Measurements from ENCODE around the gene TEX261.

Gene TEX261

DNA sequence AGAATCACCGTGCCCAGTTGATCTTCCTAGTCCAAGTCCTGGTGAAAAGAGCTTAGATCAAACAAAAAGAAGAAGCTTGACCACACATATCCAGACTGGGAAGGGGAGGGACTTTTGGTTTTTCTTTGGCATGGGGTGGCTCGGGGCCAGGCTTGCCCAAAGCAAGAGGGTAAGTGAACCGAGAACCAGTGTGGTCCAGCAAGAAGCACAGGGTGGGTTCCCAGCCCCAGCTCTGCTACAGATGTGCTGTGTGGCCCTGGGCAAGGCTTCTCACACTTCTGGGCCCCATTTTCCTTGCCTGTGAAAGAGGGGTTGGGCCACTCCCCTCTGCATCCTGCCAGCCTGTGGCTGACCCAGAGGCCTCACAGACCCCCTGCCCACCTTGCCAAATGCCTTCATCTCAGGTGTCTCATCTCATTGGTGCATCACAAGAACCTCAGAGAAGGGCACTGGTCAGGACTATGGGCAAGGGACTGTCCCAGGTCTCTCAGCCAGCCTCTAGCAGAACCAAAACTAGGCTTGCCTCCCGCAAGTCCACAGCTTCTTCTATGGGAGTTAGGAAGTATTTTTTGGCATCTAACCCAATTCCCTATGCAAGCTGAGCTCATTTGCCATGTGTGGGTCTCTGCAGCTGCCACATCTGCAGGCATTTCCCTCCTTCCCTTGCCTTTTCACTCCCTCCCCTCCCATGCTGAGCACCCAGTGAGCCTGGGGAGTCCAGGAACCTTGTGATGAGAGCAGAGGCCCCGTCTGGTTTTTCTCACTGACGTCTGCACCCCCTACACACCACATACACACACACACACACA is 52.1 kb downstream of the TEX261 start:
- no peak for DNase-seq (ENCODE audit: extremely low spot score)
- POLR2A ChIA-PET: no interaction called here
- CTCF ChIA-PET: interaction anchor here (0.7 to 1.7 kb wide), 3 partner anchors 23 to 153 kb away, joined by 3 to 5 read pairs (median 4); no protein-coding TSS in a partner anchor
- TF ChIP-seq SUZ12 (IDR thresholded peaks at IDR 0.05) (no peak), HDGF (IDR thresholded peaks at IDR 0.05; ENCODE audit: borderline replicate concordance) (no peak), ARNT (IDR thresholded peaks at IDR 0.05) (no peak), BHLHE40 (IDR thresholded peaks at IDR 0.05; ENCODE audit: borderline replicate concordance) (no peak), TARDBP (IDR thresholded peaks at IDR 0.05) (no peak), ZNF384 (IDR thresholded peaks at IDR 0.05) (no peak), FOXM1 (IDR thresholded peaks at IDR 0.05; ENCODE audit: borderline replicate concordance) (no peak), L3MBTL2 (conservative IDR thresholded peaks at IDR 0.05) (no peak), FOXA1 (IDR thresholded peaks at IDR 0.05) (no peak), LEF1 (IDR thresholded peaks at IDR 0.05; ENCODE audit: borderline replicate concordance) (no peak), ELF4 (IDR thresholded peaks at IDR 0.05) (no peak), SP1 (IDR thresholded peaks at IDR 0.05) (no peak), CTBP1 (IDR thresholded peaks at IDR 0.05; ENCODE audit: borderline replicate concordance) (no peak), FOXK2 (IDR thresholded peaks at IDR 0.05) (no peak), NFRKB (IDR thresholded peaks at IDR 0.05) (no peak)
- TF ChIP-seq, protein P1, sequence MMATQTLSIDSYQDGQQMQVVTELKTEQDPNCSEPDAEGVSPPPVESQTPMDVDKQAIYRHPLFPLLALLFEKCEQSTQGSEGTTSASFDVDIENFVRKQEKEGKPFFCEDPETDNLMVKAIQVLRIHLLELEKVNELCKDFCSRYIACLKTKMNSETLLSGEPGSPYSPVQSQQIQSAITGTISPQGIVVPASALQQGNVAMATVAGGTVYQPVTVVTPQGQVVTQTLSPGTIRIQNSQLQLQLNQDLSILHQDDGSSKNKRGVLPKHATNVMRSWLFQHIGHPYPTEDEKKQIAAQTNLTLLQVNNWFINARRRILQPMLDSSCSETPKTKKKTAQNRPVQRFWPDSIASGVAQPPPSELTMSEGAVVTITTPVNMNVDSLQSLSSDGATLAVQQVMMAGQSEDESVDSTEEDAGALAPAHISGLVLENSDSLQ (IDR thresholded peaks at IDR 0.05): no peak

DNA sequence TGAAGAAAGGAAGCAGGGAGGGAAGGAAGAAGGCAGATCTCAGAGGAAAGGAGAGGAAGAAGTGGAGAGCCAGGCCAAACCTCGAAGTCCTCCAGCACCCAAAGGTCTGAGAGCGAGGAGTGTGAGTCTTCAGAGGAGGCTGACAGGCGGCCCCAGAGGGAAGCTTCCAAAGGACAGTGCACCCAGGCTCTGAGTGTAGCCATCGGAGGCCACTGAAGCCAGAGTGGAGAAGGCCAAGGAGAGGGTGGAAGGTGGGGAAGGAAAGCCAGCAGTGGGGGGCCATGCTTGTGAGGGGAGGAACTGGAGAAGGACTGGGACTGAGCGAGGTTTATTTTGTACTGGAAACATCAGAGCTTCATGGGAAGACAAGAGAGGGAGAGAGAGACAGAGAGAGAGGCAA is 53.0 kb downstream of the TEX261 start:
- CTCF ChIA-PET: interaction anchor here (1.0 to 1.7 kb wide), 2 partner anchors 22 to 152 kb away, joined by 4 to 5 read pairs; no protein-coding TSS in a partner anchor
- DNase-seq (ENCODE audit: extremely low spot score): no peak
- POLR2A ChIA-PET: no interaction called here
- TF ChIP-seq FOXA1 (IDR thresholded peaks at IDR 0.05) (no peak), CTBP1 (IDR thresholded peaks at IDR 0.05; ENCODE audit: borderline replicate concordance) (no peak), HDGF (IDR thresholded peaks at IDR 0.05; ENCODE audit: borderline replicate concordance) (no peak), BHLHE40 (IDR thresholded peaks at IDR 0.05; ENCODE audit: borderline replicate concordance) (no peak), ELF4 (IDR thresholded peaks at IDR 0.05) (no peak), TARDBP (IDR thresholded peaks at IDR 0.05) (no peak), NFRKB (IDR thresholded peaks at IDR 0.05) (no peak), SP1 (IDR thresholded peaks at IDR 0.05) (no peak), FOXK2 (IDR thresholded peaks at IDR 0.05) (no peak), ARNT (IDR thresholded peaks at IDR 0.05) (no peak), ZNF384 (IDR thresholded peaks at IDR 0.05) (no peak), FOXM1 (IDR thresholded peaks at IDR 0.05; ENCODE audit: borderline replicate concordance) (no peak), L3MBTL2 (conservative IDR thresholded peaks at IDR 0.05) (no peak)
- TF ChIP-seq, protein P1 (IDR thresholded peaks at IDR 0.05): no peak

DNA sequence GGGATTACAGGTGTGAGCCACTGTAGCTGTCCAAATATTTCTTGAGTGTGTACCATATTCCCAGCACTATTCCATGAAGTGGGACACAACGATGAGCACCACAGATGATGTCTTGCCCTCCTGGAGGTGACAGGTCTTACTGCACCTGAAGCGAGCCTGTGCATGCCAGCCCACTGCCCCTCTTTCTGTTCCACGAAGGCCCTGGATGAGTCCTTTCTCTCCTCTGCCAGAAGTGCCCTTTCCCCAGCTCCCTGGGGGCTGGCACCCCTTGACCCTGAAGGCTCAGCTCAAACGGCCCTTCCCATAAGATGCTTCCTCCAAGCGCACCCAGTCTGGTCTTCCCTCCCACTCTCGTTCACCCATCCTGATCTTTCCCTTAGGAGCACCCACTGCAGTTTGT is 53.5 kb downstream of the TEX261 start:
- CTCF ChIA-PET: interaction anchor here (1.7 kb wide), 1 partner anchor 152 kb away, joined by 5 read pairs; no protein-coding TSS in a partner anchor
- POLR2A ChIA-PET: no interaction called here
- DNase-seq (ENCODE audit: extremely low spot score): no peak
- TF ChIP-seq LEF1 (IDR thresholded peaks at IDR 0.05; ENCODE audit: borderline replicate concordance) (no peak), NFRKB (IDR thresholded peaks at IDR 0.05) (no peak)

DNA sequence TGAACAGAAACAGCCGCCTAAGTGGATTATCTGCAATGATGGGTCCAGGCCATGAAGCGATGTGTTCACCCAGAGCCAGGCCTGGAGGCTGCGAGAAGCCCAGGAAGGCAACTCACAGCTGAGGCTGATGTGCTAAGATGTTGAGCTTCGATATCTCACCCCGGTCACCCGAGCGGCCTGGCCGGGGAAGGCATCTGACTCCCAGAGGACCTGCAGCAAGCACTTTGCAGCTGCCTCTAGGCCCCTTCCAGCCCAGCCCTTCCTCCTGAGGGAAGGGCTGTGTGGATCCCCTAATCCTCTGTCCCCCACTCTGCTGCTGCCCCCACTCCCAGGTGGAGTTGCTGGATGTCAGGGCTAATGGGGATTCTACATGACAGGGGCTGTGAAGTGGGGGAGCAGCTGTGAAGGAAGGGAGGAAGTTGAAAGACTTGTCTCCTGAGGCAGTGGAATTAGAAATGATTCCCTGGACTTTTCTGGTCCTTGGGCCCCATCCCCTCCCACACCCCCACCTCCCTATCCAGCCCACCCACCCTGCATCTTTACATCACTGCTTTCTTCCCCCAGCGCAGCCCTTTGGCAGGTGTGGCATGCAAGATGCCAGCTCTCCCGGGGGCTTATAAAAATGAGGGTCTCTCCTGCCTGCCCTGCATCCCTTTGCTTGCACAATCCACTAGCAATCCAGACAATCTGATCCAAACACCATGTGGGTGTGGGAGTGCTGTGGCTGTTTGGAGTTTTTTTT is 54.7 kb downstream of the TEX261 start:
- POLR2A ChIA-PET: no interaction called here
- DNase-seq (ENCODE audit: extremely low spot score): no peak
- no peak for TF ChIP-seq L3MBTL2 (conservative IDR thresholded peaks at IDR 0.05)
- no peak for TF ChIP-seq SP1 (IDR thresholded peaks at IDR 0.05)
- no peak for TF ChIP-seq LEF1 (IDR thresholded peaks at IDR 0.05; ENCODE audit: borderline replicate concordance)
- no peak for TF ChIP-seq BHLHE40 (IDR thresholded peaks at IDR 0.05; ENCODE audit: borderline replicate concordance)
- TF ChIP-seq ARNT (IDR thresholded peaks at IDR 0.05): no peak
- TF ChIP-seq SUZ12 (IDR thresholded peaks at IDR 0.05): no peak
- TF ChIP-seq CTBP1 (IDR thresholded peaks at IDR 0.05; ENCODE audit: borderline replicate concordance): no peak
- TF ChIP-seq FOXK2 (IDR thresholded peaks at IDR 0.05): no peak
- TF ChIP-seq FOXM1 (IDR thresholded peaks at IDR 0.05; ENCODE audit: borderline replicate concordance): no peak
- TF ChIP-seq ELF4 (IDR thresholded peaks at IDR 0.05): no peak
- TF ChIP-seq HDGF (IDR thresholded peaks at IDR 0.05; ENCODE audit: borderline replicate concordance): no peak
- TF ChIP-seq, protein P1 (IDR thresholded peaks at IDR 0.05): no peak
- TF ChIP-seq FOXA1 (IDR thresholded peaks at IDR 0.05): no peak
- TF ChIP-seq ZNF384 (IDR thresholded peaks at IDR 0.05): no peak
- no peak for TF ChIP-seq NFRKB (IDR thresholded peaks at IDR 0.05)
- no peak for TF ChIP-seq TARDBP (IDR thresholded peaks at IDR 0.05)
- CTCF ChIA-PET: interaction anchor here (1.0 kb wide), 1 partner anchor 20 kb away, joined by 3 read pairs; no protein-coding TSS in a partner anchor

DNA sequence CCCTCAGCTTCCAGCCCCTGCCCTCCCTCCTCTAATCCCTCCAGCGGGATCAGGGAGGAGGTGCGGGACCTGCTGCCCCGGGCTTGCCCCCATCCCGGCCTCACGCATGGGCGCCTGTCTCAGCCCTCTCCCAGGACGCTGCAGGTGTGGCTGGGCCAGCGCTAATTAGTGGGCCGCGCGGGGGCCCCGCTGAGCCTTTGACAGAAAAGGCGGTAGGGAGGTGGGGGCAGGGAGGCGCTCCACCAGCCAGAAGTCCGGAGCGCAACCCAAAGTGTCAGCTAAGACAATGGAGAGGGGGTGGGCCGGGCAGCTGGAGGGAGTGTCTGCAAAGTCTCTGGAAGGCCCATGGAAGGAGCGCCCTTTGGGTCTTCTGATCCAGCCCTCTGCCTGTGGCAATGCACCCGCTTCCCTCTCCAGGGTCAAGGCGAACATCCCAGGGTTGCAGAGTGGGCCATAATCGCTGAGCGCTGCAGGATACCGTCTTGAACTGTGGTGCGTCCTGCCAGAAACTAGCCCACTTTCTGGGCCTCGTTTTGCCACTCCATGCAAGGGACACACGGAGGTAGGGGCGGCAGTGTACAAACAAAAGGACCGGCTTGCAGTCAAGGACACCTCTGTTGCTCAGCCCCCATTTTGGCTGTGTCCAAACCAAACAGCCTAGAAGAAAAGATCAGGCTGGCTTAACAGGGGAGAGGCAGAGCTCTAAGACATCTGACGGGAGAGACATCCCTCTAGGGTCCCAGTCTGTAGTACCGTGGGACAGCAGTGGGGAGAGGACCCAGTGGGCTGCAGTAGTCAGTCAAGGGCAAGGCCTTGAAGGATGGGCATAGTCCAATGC is 55.5 kb downstream of the TEX261 start:
- CTCF ChIA-PET: interaction anchor here (1.0 kb wide), 3 partner anchors 8 to 19 kb away, joined by 3 to 4 read pairs (median 3); no protein-coding TSS in a partner anchor
- POLR2A ChIA-PET: no interaction called here
- no peak for DNase-seq (ENCODE audit: extremely low spot score)
- TF ChIP-seq FOXM1 (IDR thresholded peaks at IDR 0.05; ENCODE audit: borderline replicate concordance): no peak
- no peak for TF ChIP-seq HDGF (IDR thresholded peaks at IDR 0.05; ENCODE audit: borderline replicate concordance)
- TF ChIP-seq, protein P1 (IDR thresholded peaks at IDR 0.05): no peak
- no peak for TF ChIP-seq LEF1 (IDR thresholded peaks at IDR 0.05; ENCODE audit: borderline replicate concordance)
- no peak for TF ChIP-seq SUZ12 (IDR thresholded peaks at IDR 0.05)
- no peak for TF ChIP-seq ZNF384 (IDR thresholded peaks at IDR 0.05)
- TF ChIP-seq TARDBP (IDR thresholded peaks at IDR 0.05): no peak
- no peak for TF ChIP-seq FOXA1 (IDR thresholded peaks at IDR 0.05)
